Stimulated activated CD4-positive, alpha-beta T cell treated with anti-CD3 and anti-CD28 coated beads, Interleukin-2, amount 100 ng/mL, for 4 hours (primary cell): ENCODE data around the gene NPIPA1.
"Not testable (repeated sequence)": the region's sequence is repeated elsewhere in the genome, so short reads cannot be mapped to it uniquely, and the experiment has no call there.

ENCODE experiments used
- DNase-seq: peaks from one replicate; pipeline ENCODE4 v3.0.0-alpha.2; 2020; ENCODE audit warnings: low read depth

The NPIPA1 gene

DNA sequence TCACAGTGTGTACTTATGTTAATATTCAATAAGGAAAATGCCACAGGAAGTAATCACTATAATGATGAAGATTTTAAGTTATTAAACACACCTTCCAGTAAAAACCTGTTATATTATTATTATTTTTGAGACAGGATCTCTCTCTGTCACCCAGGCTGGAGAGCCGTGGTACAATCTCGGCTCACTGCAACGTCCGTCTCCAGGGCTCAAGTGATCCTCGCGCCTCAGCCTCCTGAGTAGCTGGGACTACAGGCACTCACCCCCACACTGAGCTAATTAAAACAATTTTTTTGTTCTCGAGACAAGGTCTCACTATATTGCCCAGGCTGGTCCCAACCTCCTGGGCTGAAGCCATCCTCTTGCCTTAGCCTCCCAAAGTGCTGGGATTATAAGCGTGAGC lies 41.0 kb downstream of the NPIPA1 start:
- DNase-seq, result not testable (repeated sequence)

DNA sequence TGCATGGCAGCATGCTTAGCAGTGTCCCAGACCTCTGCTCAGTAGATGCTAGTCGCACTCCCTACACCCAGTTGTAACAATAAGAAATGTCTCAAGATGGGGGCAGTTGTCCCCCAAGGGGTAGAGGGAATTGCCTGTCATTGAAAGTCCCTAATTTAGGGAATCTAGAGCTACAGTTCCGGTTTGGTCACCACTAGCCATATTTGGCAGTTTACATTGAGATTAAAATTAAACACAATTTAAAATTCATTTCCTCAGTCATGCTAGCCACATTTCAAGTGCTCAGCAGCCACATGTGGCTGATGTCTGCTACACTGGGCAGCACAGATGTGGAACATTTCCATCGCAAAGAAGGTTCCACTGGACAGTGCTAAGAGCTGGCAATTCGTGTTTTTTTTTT lies 41.7 kb downstream of the NPIPA1 start:
- not testable (repeated sequence) for DNase-seq

DNA sequence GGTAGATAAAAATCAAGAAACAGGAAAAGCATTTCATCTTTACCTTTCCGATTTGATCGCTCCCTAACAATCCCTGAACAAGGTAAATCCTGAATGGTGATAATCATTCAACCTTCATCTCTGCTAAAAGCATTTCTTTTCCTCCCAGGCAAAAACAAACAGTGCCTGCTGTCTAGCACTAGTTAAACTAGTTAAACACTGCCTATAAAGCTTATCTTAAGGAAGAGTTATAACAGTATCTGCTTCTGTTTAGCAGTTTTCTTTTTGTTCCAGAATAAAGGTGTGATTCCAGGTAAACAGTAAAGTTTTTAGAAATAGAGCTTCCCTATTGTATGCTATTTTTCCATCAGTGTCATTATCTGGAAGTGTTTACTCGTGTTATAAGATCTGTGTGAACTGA lies 44.0 kb downstream of the NPIPA1 start:
- DNase-seq, result not testable (repeated sequence)

DNA sequence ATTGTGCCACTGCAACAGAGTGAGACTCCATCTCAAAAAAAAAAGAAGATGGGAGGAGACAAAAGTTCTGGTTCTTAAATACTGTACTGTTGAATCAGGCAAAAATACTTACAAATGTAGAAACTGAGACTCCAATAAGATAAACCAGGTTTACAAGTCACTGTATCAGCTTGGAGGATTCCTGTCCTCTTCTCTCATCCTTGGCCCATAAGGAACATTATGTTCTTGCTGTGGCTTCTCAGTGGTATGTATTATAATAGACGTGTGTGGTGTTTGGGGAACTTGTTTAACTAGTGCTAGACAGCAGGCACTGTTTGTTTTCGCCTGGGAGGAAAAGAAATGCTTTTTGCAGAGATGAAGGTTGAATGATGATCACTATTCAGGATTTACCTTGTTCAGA lies 45.3 kb downstream of the NPIPA1 start:
- not testable (repeated sequence) for DNase-seq

DNA sequence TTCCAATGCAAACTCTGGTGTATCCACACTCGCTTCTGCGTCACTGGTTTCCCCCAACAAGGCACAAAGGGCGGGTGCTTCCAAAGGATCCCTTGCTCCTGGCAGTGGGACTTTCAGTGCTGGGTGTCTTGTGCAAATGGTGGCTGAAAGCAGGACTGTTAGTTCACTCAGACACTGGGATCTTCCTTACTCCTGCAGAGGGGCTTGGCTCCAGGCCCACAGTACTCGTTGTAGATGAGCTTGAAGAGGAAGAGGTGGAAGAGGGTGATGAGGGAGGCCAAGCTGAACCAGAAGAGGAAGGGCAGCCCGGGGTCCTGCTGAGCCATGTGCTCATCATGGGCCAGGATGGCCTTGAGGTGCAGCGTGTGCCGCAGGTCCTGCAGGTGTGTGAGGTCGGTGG lies 50.8 kb downstream of the NPIPA1 start:
- not testable (repeated sequence) for DNase-seq

DNA sequence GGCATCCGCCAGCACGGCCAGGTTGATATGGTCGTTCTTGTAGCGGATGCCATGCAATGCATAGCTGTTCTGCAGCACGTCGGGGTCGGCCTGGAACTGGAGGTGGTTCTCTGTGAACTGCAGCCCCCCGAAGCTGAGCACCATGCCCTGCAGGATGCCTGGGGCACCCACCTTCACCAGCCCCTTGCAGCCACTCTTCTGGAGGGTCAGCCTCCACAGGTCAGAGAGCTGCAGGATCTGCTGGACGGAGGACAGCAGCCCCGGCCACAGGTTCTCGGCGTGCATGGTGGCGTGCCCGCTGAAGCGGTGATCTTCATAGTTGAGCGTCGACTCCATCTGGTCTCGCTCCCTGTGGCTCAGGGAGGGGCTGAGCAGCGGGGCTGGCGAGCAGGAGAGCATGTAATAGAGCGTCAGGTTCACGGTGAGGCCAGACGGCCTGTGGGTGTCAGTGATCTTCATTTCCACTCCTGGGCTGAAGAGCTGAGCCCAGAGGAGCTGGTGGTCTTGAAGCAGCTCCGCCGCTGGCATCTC lies 51.5 kb downstream of the NPIPA1 start:
- DNase-seq, result not testable (repeated sequence)

DNA sequence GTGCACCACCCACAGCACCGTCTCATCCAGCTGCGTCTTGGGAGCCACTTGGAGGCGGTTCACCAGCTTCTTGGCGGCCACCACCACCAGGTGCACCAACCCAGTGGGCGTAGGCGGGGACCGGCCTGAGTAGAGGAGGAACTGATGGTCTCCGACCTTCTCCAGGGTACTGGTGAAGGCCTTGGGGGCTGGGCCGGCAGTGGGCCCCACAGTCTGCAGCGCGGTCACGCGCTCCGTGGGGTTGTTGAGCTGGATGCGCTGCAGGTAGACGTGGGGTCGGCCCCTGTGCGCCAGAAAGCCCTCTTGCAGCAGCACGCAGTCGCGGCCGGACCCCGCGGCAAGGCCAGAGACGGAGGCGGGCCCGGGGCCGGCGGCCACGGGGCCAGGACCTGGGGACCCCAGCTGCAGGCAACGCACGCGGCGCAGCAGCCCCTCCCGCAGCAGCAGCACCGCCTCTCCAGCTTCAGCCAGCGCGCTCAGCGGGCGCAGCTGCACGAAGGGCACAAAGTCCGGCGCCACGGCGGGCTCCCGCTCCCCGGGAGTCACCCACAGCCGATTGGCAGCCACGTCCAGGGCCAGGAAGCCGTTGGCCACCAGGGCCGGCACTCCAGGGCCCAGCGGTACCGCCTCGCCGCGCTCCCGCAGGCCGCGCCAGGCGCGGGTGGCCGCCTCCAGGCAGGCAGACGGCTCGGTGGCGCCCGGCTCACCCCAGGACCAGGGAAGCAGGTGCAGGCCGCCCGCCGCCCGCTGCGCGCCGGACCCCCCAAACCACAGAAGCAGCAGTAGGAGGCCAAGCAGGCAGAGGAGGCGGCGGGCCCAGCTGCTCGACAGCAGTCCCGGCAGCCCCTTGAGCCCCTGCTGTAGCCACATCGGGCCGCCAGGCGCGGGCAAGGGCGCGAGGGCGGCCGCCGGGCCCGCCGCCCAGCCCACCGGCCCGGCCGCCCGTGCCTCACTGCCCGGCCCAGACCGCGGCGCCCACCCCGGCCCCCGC lies 52.3 kb downstream of the NPIPA1 start:
- not testable (repeated sequence) for DNase-seq

DNA sequence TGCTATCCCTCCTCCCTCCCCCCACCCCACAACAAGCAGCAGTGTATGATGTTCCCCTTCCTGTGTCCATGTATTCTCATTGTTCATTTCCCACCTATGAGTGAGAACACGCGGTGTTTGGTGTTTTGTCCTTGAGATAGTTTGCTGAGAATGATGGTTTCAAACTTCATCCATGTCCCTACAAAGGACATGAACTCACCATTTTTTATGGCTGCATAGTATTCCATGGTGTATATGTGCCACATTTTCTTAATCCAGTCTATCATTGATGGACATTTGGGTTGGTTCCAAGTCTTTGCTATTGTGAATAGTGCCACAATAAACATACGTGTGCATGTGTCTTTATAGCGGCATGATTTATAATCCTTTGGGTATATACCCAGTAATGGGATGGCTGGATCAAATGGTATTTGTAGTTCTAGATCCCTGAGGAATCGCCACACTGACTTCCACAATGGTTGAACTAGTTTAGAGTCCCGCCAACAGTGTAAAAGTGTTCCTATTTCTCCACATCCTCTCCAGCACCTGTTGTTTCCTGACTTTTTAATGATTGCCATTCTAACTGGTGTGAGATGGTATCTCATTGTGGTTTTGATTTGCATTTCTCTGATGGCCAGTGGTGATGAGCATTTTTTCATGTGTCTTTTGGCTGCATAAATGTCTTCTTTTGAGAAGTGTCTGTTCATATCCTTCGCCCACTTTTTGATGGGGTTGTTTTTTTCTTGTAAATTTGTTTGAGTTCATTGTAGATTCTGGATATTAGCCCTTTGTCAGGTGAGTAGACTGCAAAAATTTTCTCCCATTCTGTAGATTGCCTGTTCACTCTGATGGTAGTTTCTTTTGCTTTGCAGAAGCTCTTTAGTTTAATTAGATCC lies 56.3 kb downstream of the NPIPA1 start:
- DNase-seq, result not testable (repeated sequence)

DNA sequence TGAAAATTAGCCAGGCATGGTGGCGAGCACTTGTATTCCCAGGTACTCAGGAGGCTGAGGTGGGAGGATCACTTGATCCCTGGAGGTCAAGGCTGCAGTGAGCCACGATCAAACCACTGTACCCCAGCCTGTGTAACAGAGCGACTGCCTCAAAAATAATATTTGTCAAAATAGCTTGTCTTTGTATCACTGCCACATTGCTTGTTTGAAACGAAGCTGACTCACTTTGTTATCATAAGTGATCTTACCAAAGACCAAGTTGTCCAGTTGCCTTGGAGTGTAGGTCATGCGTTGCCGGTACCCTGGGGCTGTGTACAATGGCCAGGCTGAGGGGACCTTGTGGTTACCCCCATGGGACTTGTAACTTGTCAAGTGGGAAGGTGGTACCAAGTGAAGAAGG lies 59.5 kb downstream of the NPIPA1 start:
- DNase-seq, result not testable (repeated sequence)

DNA sequence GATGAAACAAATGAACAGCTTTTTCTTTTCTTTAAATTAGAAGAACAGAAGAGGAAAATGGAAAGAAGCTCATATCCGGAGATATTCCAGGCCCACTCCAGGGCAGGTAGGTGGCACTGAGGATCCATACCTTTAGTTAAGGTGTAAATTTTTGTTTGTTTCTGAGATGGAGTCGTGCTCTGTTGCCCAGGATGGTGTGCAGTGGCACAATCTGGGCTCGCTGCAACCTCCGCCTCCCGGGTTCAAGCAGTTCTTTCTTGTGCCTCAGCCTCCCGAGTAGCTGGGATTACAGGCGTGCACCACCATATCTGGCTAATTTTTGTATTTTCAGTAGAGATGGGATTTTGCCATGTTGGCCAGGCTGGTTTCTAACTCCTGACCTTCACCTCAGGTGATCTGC lies 61.1 kb downstream of the NPIPA1 start:
- not testable (repeated sequence) for DNase-seq

DNA sequence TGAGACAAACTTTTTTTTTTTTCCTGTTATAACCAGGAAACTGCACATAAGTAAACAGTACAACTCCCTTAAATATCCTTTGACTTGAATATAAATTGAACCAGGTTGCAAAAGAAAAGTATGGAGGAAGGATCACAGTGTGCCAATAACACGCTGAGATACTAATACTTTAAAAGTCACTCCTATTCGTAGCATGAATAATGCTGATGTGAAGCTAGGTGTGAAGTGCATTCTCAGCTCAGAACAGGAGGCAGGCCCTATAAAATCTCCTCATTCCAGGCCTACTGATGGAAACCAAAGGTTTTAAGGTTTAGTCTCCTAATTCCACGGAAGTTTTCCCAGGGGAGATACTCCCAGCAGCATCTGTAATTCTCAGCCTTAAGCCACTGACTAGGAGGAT lies 62.6 kb downstream of the NPIPA1 start:
- DNase-seq, result not testable (repeated sequence)
